GM12878 (cell line): Measurements from ENCODE around the gene ANAPC10. TPM values are rescaled to one million over a fixed set of nuclear protein-coding genes. Genes with fewer than 3 reads are reported as not detected.

Source experiments
- CEBPB ChIP-seq, 2 experiments: fragments of 150-350 bp in 1 of 2; IDR thresholded peaks; 2 replicates each; pipeline ENCODE4 v1.6.1; 2012 to 2014; ENCODE audit warnings: low read depth in 2 of 2, low read length in 2 of 2, borderline replicate concordance in 1 of 2, inconsistent platforms in 1 of 2
- E2F8 ChIP-seq: fragments of 450-650 bp; IDR thresholded peaks from 2 replicates; pipeline ENCODE4 v1.6.1; 2018; ENCODE audit warnings: mild to moderate bottlenecking, low read depth, moderate library complexity; ENCODE audit not compliant: partially characterized antibody
- EP300 ChIP-seq, 2 experiments: fragments of 150-350 bp in 1 of 2; IDR thresholded peaks; 2 replicates each; pipeline ENCODE4 v1.6.1; 2011 to 2012; ENCODE audit warnings: low read depth in 2 of 2, low read length in 2 of 2, borderline replicate concordance in 1 of 2, improper control_type of control experiment in 1 of 2, inconsistent platforms in 1 of 2; ENCODE audit not compliant: control insufficient read depth in 1 of 2
- IRF4 ChIP-seq: IDR thresholded peaks from 2 replicates; pipeline ENCODE4 v1.6.1; 2011; ENCODE audit warnings: low read depth, low read length
- MYC ChIP-seq: IDR thresholded peaks from 2 replicates; pipeline ENCODE4 v1.6.1; 2011; ENCODE audit warnings: mild to moderate bottlenecking, low read length, moderate library complexity, inconsistent platforms; ENCODE audit not compliant: insufficient read depth, insufficient replicate concordance, insufficient read length, severe bottlenecking
- PML ChIP-seq: IDR thresholded peaks from 2 replicates; pipeline ENCODE4 v1.6.1; 2012; ENCODE audit warnings: low read length, inconsistent platforms
- RAD21 ChIP-seq: IDR thresholded peaks from 2 replicates; pipeline ENCODE4 v1.6.1; 2011; ENCODE audit warnings: mild to moderate bottlenecking, low read depth, low read length, moderate library complexity; ENCODE audit not compliant: insufficient read depth
- USF1 ChIP-seq: IDR thresholded peaks from 2 replicates; pipeline ENCODE4 v1.6.1; 2011; ENCODE audit warnings: borderline replicate concordance, low read depth, mild to moderate bottlenecking, moderate library complexity, mixed read lengths, low read length; ENCODE audit not compliant: insufficient read depth; ENCODE audit errors: extremely low read length
- ZNF274 ChIP-seq: IDR thresholded peaks from one replicate; pipeline ENCODE4 v1.8.0; 2011; ENCODE audit not compliant: insufficient read length, insufficient read depth
- polyA plus RNA-seq, 11 experiments: library from polyadenylated mRNA; depleted of rRNA in 4 of 11; unstranded in 6 of 11; stranded (reverse) in 5 of 11; fragments of >200 nt; fragmentation: Nextera tagmentation in 4 of 11; fragmentation: Illumina TruSeq in 1 of 11; extraction: Ambion mirVana in 4 of 11; extraction: Trizol in 1 of 11; gene quantifications; 1 replicate in 1 of 11; 2 replicates in 10 of 11; pipeline versions ENCODE4 v1.2.1 to v1.2.3, GENCODE V29; 2011 to 2016; ENCODE audit warnings: inconsistent platforms in 2 of 11, missing spikeins in 2 of 11, low read depth in 1 of 11
- total RNA-seq, 4 experiments: library from RNA; depleted of rRNA in 3 of 4; stranded (reverse); fragments of >200 nt in 3 of 4; fragmentation: Illumina TruSeq in 1 of 4; extraction: Trizol in 1 of 4; gene quantifications; 2 replicates each; pipeline versions ENCODE4 v1.2.1 to v1.2.3, GENCODE V29; 2013 to 2021
- TF ChIP-seq, protein P1 (sequence below): fragments of 450-650 bp; IDR thresholded peaks from 2 replicates; pipeline ENCODE4 v1.6.1; 2017; ENCODE audit warnings: mild to moderate bottlenecking

Gene ANAPC10
- total and polyA plus RNA-seq, 10 of the 15 experiments (the other 5 are each of a cell fraction or from before 2014, with no cell fraction given), result 23.8 to 73.7 (median 48.5) TPM

GRCh38 chr4:144989306-144989705, 108.7 kb downstream of the ANAPC10 start (continued):
- TF ChIP-seq, protein P1, sequence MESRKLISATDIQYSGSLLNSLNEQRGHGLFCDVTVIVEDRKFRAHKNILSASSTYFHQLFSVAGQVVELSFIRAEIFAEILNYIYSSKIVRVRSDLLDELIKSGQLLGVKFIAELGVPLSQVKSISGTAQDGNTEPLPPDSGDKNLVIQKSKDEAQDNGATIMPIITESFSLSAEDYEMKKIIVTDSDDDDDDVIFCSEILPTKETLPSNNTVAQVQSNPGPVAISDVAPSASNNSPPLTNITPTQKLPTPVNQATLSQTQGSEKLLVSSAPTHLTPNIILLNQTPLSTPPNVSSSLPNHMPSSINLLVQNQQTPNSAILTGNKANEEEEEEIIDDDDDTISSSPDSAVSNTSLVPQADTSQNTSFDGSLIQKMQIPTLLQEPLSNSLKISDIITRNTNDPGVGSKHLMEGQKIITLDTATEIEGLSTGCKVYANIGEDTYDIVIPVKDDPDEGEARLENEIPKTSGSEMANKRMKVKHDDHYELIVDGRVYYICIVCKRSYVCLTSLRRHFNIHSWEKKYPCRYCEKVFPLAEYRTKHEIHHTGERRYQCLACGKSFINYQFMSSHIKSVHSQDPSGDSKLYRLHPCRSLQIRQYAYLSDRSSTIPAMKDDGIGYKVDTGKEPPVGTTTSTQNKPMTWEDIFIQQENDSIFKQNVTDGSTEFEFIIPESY, result no peak
- TF ChIP-seq ZNF274, result no peak
- TF ChIP-seq CEBPB (IDR thresholded peaks at IDR 0.05; ENCODE audit: borderline replicate concordance in 1 of 2, low read depth in 2 of 2, low read length in 2 of 2), result no peak
- TF ChIP-seq MYC, result no peak
- no peak for TF ChIP-seq EP300 (IDR thresholded peaks at IDR 0.05; ENCODE audit: borderline replicate concordance in 1 of 2, control insufficient read depth in 1 of 2, low read depth in 2 of 2, low read length in 2 of 2)
- TF ChIP-seq IRF4, result no peak
- no peak for TF ChIP-seq E2F8
- TF ChIP-seq USF1, result no peak
- TF ChIP-seq PML, result no peak
- no peak for TF ChIP-seq RAD21
